AG20443 (cell line): Measurements from ENCODE around the gene OR12D1.
"Not testable (repeated sequence)": the region's sequence is repeated elsewhere in the genome, so short reads cannot be mapped to it uniquely, and the experiment has no call there.

ENCODE experiments used
- DNase-seq: peaks from one replicate; pipeline ENCODE4 v3.0.0; 2012; ENCODE audit warnings: low spot score, mixed read lengths

The OR12D1 gene

GRCh38 chr6:29414588-29414987 lies at the start of gene OR12D1:
Gene OR12D1 (plus strand): TSS chr6:29414928.
- DNase-seq, result no peak

GRCh38 chr6:29368765-29369164 lies 46.0 kb upstream of the OR12D1 start, which contains the start of gene OR5V1:
Gene OR5V1 (minus strand): TSS chr6:29368865. CDS start chr6:29356195, 12,670 bp downstream.
- DNase-seq, result no peak

GRCh38 chr6:29375191-29375590 lies 39.5 kb upstream of the OR12D1 start, which contains the start of gene OR12D3:
Gene OR12D3 (minus strand): TSS chr6:29375291. CDS start chr6:29375287, 4 bp downstream.
- DNase-seq, result no peak

GRCh38 chr6:29376003-29376402 lies 38.7 kb upstream of the OR12D1 start:
- DNase-seq, result no peak

- no peak for DNase-seq
Measured at GRCh38 chr6:29388533-29388932, 26.2 kb upstream of the OR12D1 start.

GRCh38 chr6:29395331-29395730 lies 19.4 kb upstream of the OR12D1 start, which contains the start of gene OR12D2:
Gene OR12D2 (plus strand): TSS chr6:29395631. CDS start chr6:29396700, 1,069 bp downstream.
- DNase-seq, result no peak

GRCh38 chr6:29399525-29399924 lies 15.2 kb upstream of the OR12D1 start:
- DNase-seq, result no peak

- DNase-seq, result no peak
Measured at GRCh38 chr6:29403801-29404200, 10.9 kb upstream of the OR12D1 start.

- no peak for DNase-seq
Measured at GRCh38 chr6:29419516-29419915, 4.8 kb downstream of the OR12D1 start.

GRCh38 chr6:29424168-29424567 lies 9.4 kb downstream of the OR12D1 start:
- DNase-seq, result no peak

- DNase-seq, result no peak
Measured at GRCh38 chr6:29424575-29424974, 9.8 kb downstream of the OR12D1 start.

GRCh38 chr6:29425075-29425474 lies 10.3 kb downstream of the OR12D1 start:
- no peak for DNase-seq

GRCh38 chr6:29426654-29427053 lies 11.9 kb downstream of the OR12D1 start:
- no peak for DNase-seq

- DNase-seq, result not testable (repeated sequence)
Measured at GRCh38 chr6:29436730-29437129, 22.0 kb downstream of the OR12D1 start.

- DNase-seq, result no peak
Measured at GRCh38 chr6:29439006-29439405, 24.3 kb downstream of the OR12D1 start, which contains the start of gene OR10C1. Gene OR10C1 (plus strand): TSS chr6:29439306. CDS start chr6:29440016, 710 bp downstream.

GRCh38 chr6:29442719-29443118 lies 28.0 kb downstream of the OR12D1 start:
- no peak for DNase-seq

- not testable (repeated sequence) for DNase-seq
Measured at GRCh38 chr6:29444031-29444430, 29.3 kb downstream of the OR12D1 start.

GRCh38 chr6:29447670-29448069 lies 32.9 kb downstream of the OR12D1 start:
- DNase-seq, result no peak

- no peak for DNase-seq
Measured at GRCh38 chr6:29451471-29452193, 36.9 kb downstream of the OR12D1 start.

GRCh38 chr6:29456971-29457370 lies 42.2 kb downstream of the OR12D1 start, which contains the start of the genes OR11A1 and OR2H1:
Gene OR11A1 (minus strand): TSS chr6:29457071. CDS start chr6:29427641, 29,430 bp downstream.
Gene OR2H1 (plus strand): TSS chr6:29457155. CDS start chr6:29461770, 4,615 bp downstream.
- DNase-seq, result no peak

GRCh38 chr6:29461021-29461814 lies 46.5 kb downstream of the OR12D1 start:
- no peak for DNase-seq

GRCh38 chr6:29462022-29462421 lies 47.3 kb downstream of the OR12D1 start:
- no peak for DNase-seq

GRCh38 chr6:29465279-29465678 lies 50.6 kb downstream of the OR12D1 start:
- DNase-seq, result no peak
